B cell (primary cell): ENCODE measurements around the gene C10orf143. TPM values are rescaled to one million over a fixed set of nuclear protein-coding genes. Genes with fewer than 3 reads are reported as not detected.

Source experiments
- ATAC-seq: fragments of 200-7000 bp; cut with Tn5 transposase; one replicate; pipeline ENCODE4 v1.10.0; 2021; ENCODE audit warnings: low read depth, mild to moderate bottlenecking, moderate number of reproducible peaks, moderate library complexity
- CTCF ChIA-PET: fragments of 350-600 bp; sonication (Branson Sonifier 250); formaldehyde crosslinking; loops from one replicate; lab custom pipeline; 2021; ENCODE audit warnings: antibody characterized with exemption, inconsistent platforms; lab: Charles Lee
- POLR2A ChIA-PET: fragments of 350-600 bp; sonication (Branson Sonifier 250); formaldehyde crosslinking; loops from one replicate; lab custom pipeline; 2021; ENCODE audit warnings: antibody characterized with exemption; lab: Charles Lee
- DNase-seq: peaks from one replicate; pipeline ENCODE4 v3.0.0; 2013
- H2AFZ ChIP-seq: 2 replicates; pipeline ENCODE4 v1.6.1; 2012; ENCODE audit warnings: mild to moderate bottlenecking, low read depth, low read length; ENCODE audit not compliant: insufficient read depth, poor library complexity, severe bottlenecking
- H3K27ac ChIP-seq, 2 donors: 1 replicate in 1 of 2; 2 replicates in 1 of 2; pipeline ENCODE4 v1.5.1; 2012 to 2013; ENCODE audit warnings: low read length in 2 of 2, mild to moderate bottlenecking in 2 of 2, moderate library complexity in 1 of 2
- H3K27me3 ChIP-seq, 4 experiments: fragments of 200-600 bp in 1 of 4; sonication (generic) in 1 of 4; replicated peaks in 1 of 4; 1 replicate in 2 of 4; 2 replicates in 2 of 4; pipeline versions ENCODE4 v1.6.1 to v1.7.0; 2013 to 2016; ENCODE audit warnings: low read length in 3 of 4, mild to moderate bottlenecking in 2 of 4, mixed read lengths in 1 of 4, moderate library complexity in 1 of 4; ENCODE audit not compliant: insufficient read depth in 4 of 4, control insufficient read depth in 3 of 4; ENCODE audit errors: control extremely low read depth in 1 of 4
- H3K36me3 ChIP-seq, 2 experiments: replicated peaks in 1 of 2; 1 replicate in 1 of 2; 2 replicates in 1 of 2; pipeline versions ENCODE4 v1.6.1 to v1.7.1; 2013; ENCODE audit warnings: low read length in 1 of 2; ENCODE audit not compliant: insufficient read depth in 2 of 2, control insufficient read depth in 1 of 2; ENCODE audit errors: control extremely low read depth in 1 of 2, extremely low read depth in 1 of 2
- H3K4me1 ChIP-seq, 2 donors: fragments of 200-600 bp in 1 of 2; sonication (generic) in 1 of 2; 1 replicate in 1 of 2; 2 replicates in 1 of 2; pipeline versions ENCODE4 v1.5.1 to v1.6.1; 2013 to 2017; ENCODE audit warnings: low read length in 2 of 2; ENCODE audit not compliant: control insufficient read depth in 2 of 2, insufficient read depth in 2 of 2
- H3K4me2 ChIP-seq: replicated peaks from 2 replicates; pipeline ENCODE3; 2012; ENCODE audit warnings: mild to moderate bottlenecking, low read depth, low read length; ENCODE audit not compliant: poor library complexity, severe bottlenecking
- H3K4me3 ChIP-seq, 5 experiments: fragments of 200-600 bp in 1 of 5; sonication (generic) in 1 of 5; 1 replicate in 3 of 5; 2 replicates in 2 of 5; pipeline versions ENCODE4 v1.5.1 to v1.7.0; 2011 to 2016; ENCODE audit warnings: low read length in 4 of 5, mild to moderate bottlenecking in 4 of 5, low read depth in 2 of 5, control low read depth in 1 of 5, moderate library complexity in 1 of 5; ENCODE audit not compliant: insufficient read depth in 1 of 5; ENCODE audit errors: control extremely low read depth in 1 of 5, extremely low read depth in 1 of 5
- H3K79me2 ChIP-seq: fragments of 200-600 bp; sonication (generic); one replicate; pipeline ENCODE4 v1.6.0; 2016; ENCODE audit warnings: low read length; ENCODE audit not compliant: control insufficient read depth, insufficient read depth
- H3K9ac ChIP-seq: fragments of 200-600 bp; sonication (generic); 2 replicates; pipeline ENCODE4 v1.6.1; 2017; ENCODE audit warnings: mild to moderate bottlenecking, low read length, moderate library complexity
- H3K9me3 ChIP-seq, 3 donors: one replicate each; pipeline versions ENCODE4 v1.6.1 to v1.7.1; 2013; ENCODE audit warnings: low read length in 2 of 3; ENCODE audit not compliant: control insufficient read depth in 2 of 3, insufficient read depth in 1 of 3; ENCODE audit errors: control extremely low read depth in 1 of 3
- H4K20me1 ChIP-seq: 2 replicates; pipeline ENCODE4 v1.6.0; 2012; ENCODE audit warnings: mild to moderate bottlenecking, low read length; ENCODE audit not compliant: insufficient read depth, control insufficient read depth, poor library complexity, severe bottlenecking
- H3K27ac Mint-ChIP-seq: one replicate; pipeline ENCODE4 v1.8.0; 2021; ENCODE audit warnings: mixed read lengths
- H3K27me3 Mint-ChIP-seq: one replicate; pipeline ENCODE4 v1.8.0; 2021; ENCODE audit warnings: mixed read lengths
- H3K4me1 Mint-ChIP-seq: one replicate; pipeline ENCODE4 v1.8.0; 2021; ENCODE audit warnings: mixed read lengths
- H3K4me3 Mint-ChIP-seq: one replicate; pipeline ENCODE4 v1.8.0; 2021; ENCODE audit warnings: mixed read lengths
- H3K9me3 Mint-ChIP-seq: one replicate; pipeline ENCODE4 v1.8.0; 2022; ENCODE audit warnings: mixed read lengths; ENCODE audit not compliant: insufficient read depth
- CTCF ChIP-seq: fragments of 200-600 bp; IDR thresholded peaks from one replicate; pipeline ENCODE4 v1.8.0; 2022; ENCODE audit warnings: antibody characterized with exemption, mild to moderate bottlenecking
- EZH2 ChIP-seq: IDR thresholded peaks from 2 replicates; pipeline ENCODE4 v1.6.1; 2012; ENCODE audit warnings: borderline replicate concordance, low read depth, mild to moderate bottlenecking, moderate library complexity, low read length; ENCODE audit not compliant: insufficient read depth, poor library complexity, severe bottlenecking
- WGBS: methylation state at CpG from one replicate; pipeline ENCODE4 v1.1.5; 2013; ENCODE audit warnings: missing lambda C conversion rate; ENCODE audit not compliant: insufficient coverage; 5-methylcytosine and 5-hydroxymethylcytosine counted together
- intact Hi-C: fragments of 100-400 bp; cut with micrococcal nuclease; formaldehyde crosslinking; loops from one replicate; pipeline ENCODE4 v1.10.0; 2022
- polyA plus RNA-seq: library from polyadenylated mRNA; depleted of rRNA; stranded (reverse); fragments of >200 nt; gene quantifications from 2 replicates; pipeline ENCODE4 v1.2.3, GENCODE V29; 2012
- total RNA-seq, 2 donors: library from RNA; stranded (reverse); fragments of 120-200 nt in 1 of 2; gene quantifications; 1 replicate in 1 of 2; 2 replicates in 1 of 2; pipeline versions ENCODE4 v1.2.3 to v1.2.4, GENCODE V29; 2013 to 2022

Gene C10orf143
- total and polyA plus RNA-seq, 2 donors (not counting 1 experiment from before 2014, with no cell fraction given), result 9.1 to 12.8 TPM

GRCh38 chr10:130141038-130141437 is 30.4 kb upstream of the C10orf143 start:
- TF ChIP-seq EZH2 (no peak), CTCF (no peak)
- H3K4me1 Mint-ChIP-seq, result peaks cover 60% of the 10 kb centered on the region
- no peaks in the 10 kb centered on the region for H3K27me3 Mint-ChIP-seq
- ATAC-seq (no peak), DNase-seq (no peak)
- H3K27ac ChIP-seq, result peak overlapping the region; percentile 47 to 70
- H4K20me1 ChIP-seq, result peaks cover 62% of the 10 kb centered on the region
- H3K9me3 Mint-ChIP-seq, result no peaks in the 10 kb centered on the region
- peak overlapping the region; percentile 46 for H3K4me3 Mint-ChIP-seq
- ChIA-PET POLR2A (no interaction called here), CTCF (interaction anchor here (1.1 to 1.5 kb wide), 3 partner anchors 10 to 14 kb away, joined by 4 to 5 read pairs (median 4); no protein-coding TSS in a partner anchor)
- peaks cover 48 to 51% of the 10 kb centered on the region in 2 donors for H3K4me1 ChIP-seq
- H3K4me3 ChIP-seq, result no peak overlapping the region
- no peaks in the 10 kb centered on the region for H3K9me3 ChIP-seq
- H3K79me2 ChIP-seq, result peaks cover 98% of the 10 kb centered on the region
- H3K27me3 ChIP-seq, result no peaks in the 10 kb centered on the region
- peak overlapping the region; percentile 39 for H3K9ac ChIP-seq
- H2AFZ ChIP-seq, result no peak overlapping the region
- intact Hi-C loops, result no loop called here
- no peaks in the 10 kb centered on the region for H3K36me3 ChIP-seq
- 67% methylated on average over 2 of the region's 4 CpGs for WGBS
- peak overlapping the region; percentile 53 for H3K4me2 ChIP-seq
- peak overlapping the region; percentile 66 for H3K27ac Mint-ChIP-seq

- Histone ChIP-seq H3K36me3 (no peaks in the 10 kb centered on the region), H3K9me3 (no peaks in the 10 kb centered on the region), H2AFZ (no peak overlapping the region), H3K79me2 (peaks cover 98% of the 10 kb centered on the region), H4K20me1 (peaks cover 61% of the 10 kb centered on the region), H3K27ac (peak overlapping the region in 1 of 2 donors; percentile 70), H3K27me3 (no peaks in the 10 kb centered on the region), H3K4me3 (no peak overlapping the region), H3K4me1 (peaks cover 50 to 52% of the 10 kb centered on the region in 2 donors), H3K9ac (no peak overlapping the region), H3K4me2 (peak overlapping the region; percentile 53)
- no peak overlapping the region for H3K4me3 Mint-ChIP-seq
- H3K4me1 Mint-ChIP-seq, result peaks cover 59% of the 10 kb centered on the region
- intact Hi-C loops, result no loop called here
- CTCF ChIA-PET, result interaction anchor here (1.3 to 1.9 kb wide), 2 partner anchors 12 to 30 kb away, joined by 5 to 12 read pairs; partner anchors contain the start of gene C10orf143
- no peak for TF ChIP-seq EZH2
- no peak for TF ChIP-seq CTCF
- no peaks in the 10 kb centered on the region for H3K9me3 Mint-ChIP-seq
- no peaks in the 10 kb centered on the region for H3K27me3 Mint-ChIP-seq
- WGBS, result no CpG with 5 or more reads among the region's 1 CpG
- POLR2A ChIA-PET, result interaction anchor here (1.5 to 2.9 kb wide), 2 partner anchors 29 to 31 kb away, joined by 7 to 12 read pairs; partner anchors contain the start of gene C10orf143
- no peak overlapping the region for H3K27ac Mint-ChIP-seq
- ATAC-seq (no peak), DNase-seq (no peak)
Observed at GRCh38 chr10:130140425-130140824, 29.8 kb upstream of the C10orf143 start.
